H1 (cell line): ENCODE measurements around the gene NFASC. TPM values are rescaled to one million over a fixed set of nuclear protein-coding genes. Genes with fewer than 3 reads are reported as not detected.

Experiments used
- CTCF ChIA-PET: fragments of 300-600 bp; sonication (Branson Sonifier 250); formaldehyde crosslinking; loops from one replicate; lab custom pipeline; 2021; ENCODE audit not compliant: partially characterized antibody; lab: Charles Lee
- POLR2A ChIA-PET: fragments of 300-600 bp; sonication (Branson Sonifier 250); formaldehyde crosslinking; loops from one replicate; lab custom pipeline; 2021; ENCODE audit warnings: inconsistent platforms; ENCODE audit not compliant: partially characterized antibody; lab: Charles Lee
- DNase-seq, 2 experiments: peaks; one replicate each; pipeline versions ENCODE4 v3.0.0 to v3.0.0-alpha.2; 2010 to 2022; ENCODE audit warnings: low spot score in 2 of 2, low read depth in 1 of 2, mixed read lengths in 1 of 2
- FAIRE-seq: peaks from 2 replicates; lab custom pipeline; 2011; peaks lifted over from hg19 to GRCh38; lab: Jason Lieb, UNC
- H2AFZ ChIP-seq: 2 replicates; pipeline ENCODE4 v1.8.1; 2012; ENCODE audit warnings: low read length, inconsistent platforms
- H2AK5ac ChIP-seq: 2 replicates; pipeline ENCODE4 v1.6.1; 2013; ENCODE audit warnings: low read depth, low read length
- H2BK120ac ChIP-seq: replicated peaks from 2 replicates; pipeline ENCODE3; 2013; ENCODE audit warnings: low read depth, low read length, inconsistent platforms
- H2BK12ac ChIP-seq: 2 replicates; pipeline ENCODE4 v1.6.1; 2013; ENCODE audit warnings: low read depth, low read length
- H2BK15ac ChIP-seq: 2 replicates; pipeline ENCODE4 v1.6.1; 2013; ENCODE audit warnings: low read length
- H2BK20ac ChIP-seq: 2 replicates; pipeline ENCODE4 v1.6.1; 2013; ENCODE audit warnings: low read length
- H2BK5ac ChIP-seq: 2 replicates; pipeline ENCODE4 v1.6.1; 2013; ENCODE audit warnings: low read depth, low read length
- H3K14ac ChIP-seq: 2 replicates; pipeline ENCODE4 v1.6.1; 2013; ENCODE audit warnings: inconsistent platforms; ENCODE audit not compliant: insufficient read length
- H3K18ac ChIP-seq: 2 replicates; pipeline ENCODE4 v1.6.1; 2013; ENCODE audit warnings: low read length; ENCODE audit errors: extremely low read depth
- H3K23ac ChIP-seq: 2 replicates; pipeline ENCODE4 v1.6.1; 2013; ENCODE audit warnings: inconsistent platforms; ENCODE audit not compliant: insufficient read length
- H3K23me2 ChIP-seq: 2 replicates; pipeline ENCODE4 v1.6.1; 2013; ENCODE audit warnings: low read depth, low read length
- H3K27ac ChIP-seq: 2 replicates; pipeline ENCODE4 v1.6.1; 2011; ENCODE audit warnings: low read depth, low read length, inconsistent platforms
- H3K27me3 ChIP-seq, 4 experiments: replicated peaks in 1 of 4; 1 replicate in 1 of 4; 2 replicates in 3 of 4; pipeline versions ENCODE4 v1.6.1 to v1.8.1; 2011 to 2013; ENCODE audit warnings: low read length in 3 of 4, mild to moderate bottlenecking in 3 of 4, inconsistent platforms in 2 of 4, mixed read lengths in 2 of 4, moderate library complexity in 1 of 4; ENCODE audit not compliant: control insufficient read depth in 3 of 4, insufficient read depth in 3 of 4; ENCODE audit errors: extremely low read depth in 1 of 4
- H3K36me3 ChIP-seq, 4 experiments: 2 replicates each; pipeline versions ENCODE4 v1.6.1 to v1.8.1; 2011 to 2013; ENCODE audit warnings: mild to moderate bottlenecking in 4 of 4, low read length in 3 of 4, moderate library complexity in 2 of 4, control low read depth in 1 of 4, inconsistent platforms in 1 of 4; ENCODE audit not compliant: insufficient read depth in 4 of 4, control insufficient read depth in 2 of 4
- H3K4ac ChIP-seq: replicated peaks from 2 replicates; pipeline ENCODE3; 2013; ENCODE audit warnings: low read length, low read depth, mixed read lengths, inconsistent platforms; ENCODE audit not compliant: insufficient read length
- H3K4me1 ChIP-seq, 4 experiments: replicated peaks in 1 of 4; 1 replicate in 1 of 4; 2 replicates in 3 of 4; pipeline versions ENCODE4 v1.6.1 to v1.8.1; 2011 to 2013; ENCODE audit warnings: low read length in 3 of 4, inconsistent platforms in 2 of 4, mixed read lengths in 1 of 4; ENCODE audit not compliant: insufficient read depth in 4 of 4, control insufficient read depth in 3 of 4
- H3K4me2 ChIP-seq, 2 experiments: 2 replicates each; pipeline versions ENCODE4 v1.6.1 to v1.8.1; 2011 to 2013; ENCODE audit warnings: low read depth in 2 of 2, low read length in 2 of 2, control low read depth in 1 of 2, inconsistent platforms in 1 of 2, mild to moderate bottlenecking in 1 of 2; ENCODE audit not compliant: insufficient read depth in 1 of 2
- H3K4me3 ChIP-seq, 4 experiments: fragments of 200-600, 300-600 bp in 1 of 4; sonication (generic), shearing (Covaris generic), sonication (Bioruptor Twin) in 1 of 4; 2 replicates each; pipeline versions ENCODE4 v1.5.1 to v1.8.1; 2011 to 2016; ENCODE audit warnings: low read length in 4 of 4, low read depth in 3 of 4, control low read depth in 2 of 4, inconsistent platforms in 2 of 4, mild to moderate bottlenecking in 2 of 4, mixed read lengths in 1 of 4, moderate library complexity in 1 of 4; ENCODE audit not compliant: insufficient read depth in 2 of 4; ENCODE audit errors: extremely low read depth in 1 of 4
- H3K56ac ChIP-seq: replicated peaks from 2 replicates; pipeline ENCODE3; 2013; ENCODE audit warnings: low read depth, mild to moderate bottlenecking, mixed read lengths, low read length, inconsistent platforms; ENCODE audit not compliant: insufficient read length
- H3K79me1 ChIP-seq: 2 replicates; pipeline ENCODE4 v1.6.1; 2013; ENCODE audit warnings: low read depth, low read length, control low read depth
- H3K79me2 ChIP-seq, 2 experiments: 2 replicates each; pipeline versions ENCODE4 v1.6.1 to v1.8.1; 2012 to 2013; ENCODE audit warnings: low read length in 2 of 2, mild to moderate bottlenecking in 2 of 2, inconsistent platforms in 1 of 2; ENCODE audit not compliant: insufficient read depth in 2 of 2, control insufficient read depth in 1 of 2
- H3K9ac ChIP-seq, 4 experiments: replicated peaks in 1 of 4; 1 replicate in 1 of 4; 2 replicates in 3 of 4; pipeline versions ENCODE4 v1.6.1 to v1.8.1; 2011 to 2013; ENCODE audit warnings: low read depth in 3 of 4, low read length in 3 of 4, control low read depth in 2 of 4, mild to moderate bottlenecking in 2 of 4, moderate library complexity in 2 of 4, inconsistent platforms in 1 of 4; ENCODE audit errors: extremely low read depth in 1 of 4
- H3K9me3 ChIP-seq, 2 experiments: 2 replicates each; pipeline versions ENCODE4 v1.6.1 to v1.8.1; 2012 to 2013; ENCODE audit warnings: mild to moderate bottlenecking in 2 of 2, moderate library complexity in 2 of 2, control low read depth in 1 of 2, inconsistent platforms in 1 of 2, low read depth in 1 of 2, low read length in 1 of 2, mixed read lengths in 1 of 2; ENCODE audit not compliant: insufficient read depth in 2 of 2
- H4K20me1 ChIP-seq, 2 experiments: replicated peaks in 1 of 2; 2 replicates each; pipeline versions ENCODE3 to v1.8.1; 2011 to 2013; ENCODE audit warnings: inconsistent platforms in 2 of 2, low read length in 2 of 2, mild to moderate bottlenecking in 1 of 2; ENCODE audit not compliant: insufficient read depth in 2 of 2, control insufficient read depth in 1 of 2
- H4K5ac ChIP-seq: 2 replicates; pipeline ENCODE4 v1.6.1; 2013; ENCODE audit warnings: low read length, low read depth, mixed read lengths, inconsistent platforms; ENCODE audit not compliant: insufficient read length
- H4K8ac ChIP-seq: 2 replicates; pipeline ENCODE4 v1.8.0; 2013; ENCODE audit warnings: mild to moderate bottlenecking, moderate library complexity, low read length, inconsistent platforms; ENCODE audit not compliant: insufficient read depth; ENCODE audit errors: extremely low read depth
- H4K91ac ChIP-seq: replicated peaks from 2 replicates; pipeline ENCODE3; 2013; ENCODE audit warnings: low read length, mixed read lengths, inconsistent platforms; ENCODE audit not compliant: insufficient read length
- ATF2 ChIP-seq: IDR thresholded peaks from 2 replicates; pipeline ENCODE4 v1.6.1; 2012; ENCODE audit warnings: low read length, inconsistent platforms
- GABPA ChIP-seq: IDR thresholded peaks from 2 replicates; pipeline ENCODE4 v1.6.1; 2011; ENCODE audit warnings: mild to moderate bottlenecking, low read length, moderate library complexity, borderline replicate concordance; ENCODE audit not compliant: insufficient read depth
- WGBS, 2 experiments: shearing (Covaris generic) in 1 of 2; methylation state at CpG; one replicate each; pipeline versions ENCODE4 v1.1.6 to v1.1.7; 2013 to 2015; ENCODE audit warnings: low lambda C conversion rate in 2 of 2, mixed read lengths in 2 of 2, inconsistent platforms in 1 of 2, low coverage in 1 of 2, missing lambda C conversion rate in 1 of 2; ENCODE audit not compliant: insufficient replicate concordance in 2 of 2, insufficient coverage in 1 of 2, insufficient read length in 1 of 2; ENCODE audit errors: extremely low coverage in 1 of 2, missing lambda C conversion rate in 1 of 2; 5-methylcytosine and 5-hydroxymethylcytosine counted together
- polyA plus RNA-seq, 7 experiments: library from polyadenylated mRNA; depleted of rRNA in 3 of 7; stranded (reverse) in 5 of 7; unstranded in 2 of 7; fragments of >200 nt in 5 of 7; fragments of 200-250 nt in 2 of 7; gene quantifications; 1 replicate in 5 of 7; 2 replicates in 1 of 7; 4 replicates in 1 of 7; pipeline versions ENCODE4 v1.2.1 to v1.2.3, GENCODE V29; 2011 to 2013; ENCODE audit warnings: missing spikeins in 2 of 7, mixed read lengths in 2 of 7
- total RNA-seq: library from RNA; stranded (reverse); fragmentation: NEBNext Ultra II Directional; extraction: Animal tissue kit (Norgen Biotek cat#: 25700); gene quantifications from 2 replicates; pipeline ENCODE4 v1.2.1, GENCODE V29; 2021

NFASC gene
- total and polyA plus RNA-seq, 2 of the 8 experiments (the other 6 are each of a cell fraction or from before 2014, with no cell fraction given) = 5.0 to 15.2 TPM

- Histone ChIP-seq H3K36me3 (no peaks in the 10 kb centered on the region; a peak in 1 of 8 replicates), H3K79me2 (no peaks in the 10 kb centered on the region), H3K4me2 (no peak overlapping the region), H3K56ac (no peak overlapping the region), H2AK5ac (no peak overlapping the region), H3K9ac (no peak overlapping the region), H3K4ac (no peak overlapping the region), H4K5ac (no peak overlapping the region), H3K79me1 (no peaks in the 10 kb centered on the region), H3K23ac (no peak overlapping the region), H4K20me1 (no peaks in the 10 kb centered on the region), H3K4me3 (no peak overlapping the region), H4K8ac (no peak overlapping the region), H3K14ac (no peak overlapping the region), H2BK12ac (no peak overlapping the region), H3K9me3 (no peaks in the 10 kb centered on the region), H3K27ac (no peak overlapping the region), H2AFZ (no peak overlapping the region), H2BK5ac (no peak overlapping the region), H3K23me2 (no peaks in the 10 kb centered on the region), H4K91ac (no peak overlapping the region), H3K18ac (no peak overlapping the region), H2BK15ac (no peak overlapping the region), H3K27me3 (no peaks in the 10 kb centered on the region), H2BK20ac (no peak overlapping the region), H2BK120ac (no peak overlapping the region), H3K4me1 (peaks cover 0 to 1% (median under 1%) of the 10 kb centered on the region in 4 experiments; a peak in 1 of 7 replicates)
- 88% methylated on average over 3 of the region's 3 CpGs; no CpG with 5 or more reads in 1 of the 2 experiments for WGBS, 2 experiments
- FAIRE-seq (no peak), DNase-seq (no peak)
- POLR2A ChIA-PET = no interaction called here
- CTCF ChIA-PET = interaction anchor here (0.5 to 2.2 kb wide), 3 partner anchors 85 to 115 kb away, joined by 3 to 5 read pairs (median 4); no protein-coding TSS in a partner anchor
- TF ChIP-seq GABPA = no peak
- no peak for TF ChIP-seq ATF2
Observed at GRCh38 chr1:204891860-204892259, 21.2 kb downstream of the NFASC start.
